AG04450 (cell line): ENCODE data around the gene RNH1. TPM values are rescaled to one million over a fixed set of nuclear protein-coding genes. Genes with fewer than 3 reads are reported as not detected.

Experiments used
- CTCF ChIA-PET: fragments of 300-600, 350-600 bp; formaldehyde crosslinking; extraction: SDS; loops from one replicate; lab custom pipeline; 2022; ENCODE audit warnings: antibody characterized with exemption, inconsistent platforms; lab: Charles Lee
- POLR2A ChIA-PET: fragments of 350-600 bp; formaldehyde crosslinking; extraction: SDS; loops from one replicate; lab custom pipeline; 2021; ENCODE audit warnings: antibody characterized with exemption, inconsistent platforms; lab: Yijun Ruan, JAX
- DNase-seq: peaks from one replicate; pipeline ENCODE4 v3.0.0-alpha.2; 2011; ENCODE audit warnings: low read depth, low spot score
- H3K27ac ChIP-seq: one replicate; pipeline ENCODE4 v1.5.1; 2012; ENCODE audit warnings: low read depth, low read length, control low read depth
- H3K27me3 ChIP-seq: one replicate; pipeline ENCODE4 v1.6.0; 2012; ENCODE audit warnings: low read length; ENCODE audit not compliant: control insufficient read depth, insufficient read depth
- H3K4me3 ChIP-seq: 2 replicates; pipeline ENCODE4 v1.5.1; 2011; ENCODE audit warnings: mild to moderate bottlenecking, low read depth, low read length, control low read depth
- H3K9me3 ChIP-seq: 2 replicates; pipeline ENCODE4 v1.5.1; 2012; ENCODE audit warnings: low read length; ENCODE audit not compliant: control insufficient read depth, insufficient read depth
- polyA minus RNA-seq: library from RNA; depleted of rRNA, polyadenylated mRNA; stranded (reverse); fragments of >200 nt; gene quantifications from 2 replicates; pipeline ENCODE4 v1.2.3, GENCODE V29; 2011; rRNA and poly(A)+ RNA removed
- polyA plus RNA-seq: library from polyadenylated mRNA; depleted of rRNA; stranded (reverse); fragments of >200 nt; gene quantifications from 2 replicates; pipeline ENCODE4 v1.2.3, GENCODE V29; 2011; rRNA removed
- TF ChIP-seq, protein P1 (sequence below): IDR thresholded peaks from 2 replicates; pipeline ENCODE4 v1.5.1; 2011; ENCODE audit warnings: low read depth, low read length, control low read depth, inconsistent platforms

Gene RNH1
- 98.6 and 168 TPM in 2 replicates for polyA plus RNA-seq
- polyA minus RNA-seq: 54.2 and 75.4 TPM in 2 replicates

- POLR2A ChIA-PET: interaction anchor here (0.7 to 1.6 kb wide), 5 partner anchors 15 to 90 kb away, joined by 3 to 10 read pairs (median 6); partner anchors contain the start of gene PHRF1
- Histone ChIP-seq H3K9me3 (no peaks in the 10 kb centered on the region; the same call in 1 of the 2 replicates), H3K4me3 (peak within 1 kb of the TSS; percentile 95), H3K27ac (peak within 1 kb of the TSS; percentile 99), H3K27me3 (no peaks in the 10 kb centered on the region)
- TF ChIP-seq, protein P1, sequence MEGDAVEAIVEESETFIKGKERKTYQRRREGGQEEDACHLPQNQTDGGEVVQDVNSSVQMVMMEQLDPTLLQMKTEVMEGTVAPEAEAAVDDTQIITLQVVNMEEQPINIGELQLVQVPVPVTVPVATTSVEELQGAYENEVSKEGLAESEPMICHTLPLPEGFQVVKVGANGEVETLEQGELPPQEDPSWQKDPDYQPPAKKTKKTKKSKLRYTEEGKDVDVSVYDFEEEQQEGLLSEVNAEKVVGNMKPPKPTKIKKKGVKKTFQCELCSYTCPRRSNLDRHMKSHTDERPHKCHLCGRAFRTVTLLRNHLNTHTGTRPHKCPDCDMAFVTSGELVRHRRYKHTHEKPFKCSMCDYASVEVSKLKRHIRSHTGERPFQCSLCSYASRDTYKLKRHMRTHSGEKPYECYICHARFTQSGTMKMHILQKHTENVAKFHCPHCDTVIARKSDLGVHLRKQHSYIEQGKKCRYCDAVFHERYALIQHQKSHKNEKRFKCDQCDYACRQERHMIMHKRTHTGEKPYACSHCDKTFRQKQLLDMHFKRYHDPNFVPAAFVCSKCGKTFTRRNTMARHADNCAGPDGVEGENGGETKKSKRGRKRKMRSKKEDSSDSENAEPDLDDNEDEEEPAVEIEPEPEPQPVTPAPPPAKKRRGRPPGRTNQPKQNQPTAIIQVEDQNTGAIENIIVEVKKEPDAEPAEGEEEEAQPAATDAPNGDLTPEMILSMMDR: no peak
- CTCF ChIA-PET: interaction anchor here (3.6 kb wide), 1 partner anchor 11 kb away, joined by 33 read pairs; no protein-coding TSS in a partner anchor
- DNase-seq: peak; percentile 87
Measured at GRCh38 chr11:506995-507726, at the start of gene RNH1. Gene RNH1, minus strand, starts transcription at chr11:507242. Its CDS starts 5,080 bp downstream, at chr11:502162.

- H3K9me3 ChIP-seq: peaks cover 3% of the 10 kb centered on the region; the same call in 1 of the 2 replicates
- DNase-seq: no peak
- no peak overlapping the region for H3K27ac ChIP-seq
- no peak overlapping the region for H3K4me3 ChIP-seq
- ChIA-PET POLR2A (interaction anchor here (1.0 to 1.3 kb wide), 2 partner anchors 12 to 20 kb away, joined by 3 to 4 read pairs; partner anchors contain the start of gene PHRF1), CTCF (interaction anchor here (1.5 to 2.2 kb wide), 3 partner anchors 11 to 171 kb away, joined by 5 to 8 read pairs (median 7); no protein-coding TSS in a partner anchor)
- H3K27me3 ChIP-seq: peaks cover 45% of the 10 kb centered on the region
- TF ChIP-seq, protein P1: no peak
Measured at GRCh38 chr11:555780-556661, 49.0 kb upstream of the RNH1 start.

DNA sequence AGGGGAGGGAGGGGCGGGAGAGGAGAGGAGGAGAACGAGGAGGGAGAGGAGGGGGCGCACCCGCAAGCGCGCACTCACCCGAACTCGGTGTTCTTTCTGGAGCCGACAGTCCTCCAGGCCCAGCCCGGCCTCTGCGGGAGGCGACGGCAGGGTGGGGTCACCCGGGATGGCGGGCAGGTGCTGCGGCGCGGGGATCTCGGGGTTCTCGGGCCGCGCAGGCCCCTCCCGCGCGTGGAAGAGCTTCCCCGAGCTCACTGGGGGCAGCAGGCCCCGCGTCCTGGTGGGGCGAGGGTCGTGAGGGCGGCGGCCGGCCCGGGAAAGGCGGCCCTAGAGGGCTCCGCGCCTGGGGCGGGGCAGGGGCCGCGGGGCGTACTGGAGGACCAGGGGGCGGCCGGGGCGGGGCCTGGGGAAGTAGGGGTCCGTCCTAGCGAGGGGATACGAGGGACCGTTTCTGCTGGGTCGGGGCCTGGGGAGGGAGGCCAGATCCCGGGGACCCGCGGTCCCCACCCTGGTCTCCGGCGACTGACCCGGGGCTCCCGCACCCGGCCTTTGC is 48.3 kb upstream of the RNH1 start:
- Histone ChIP-seq H3K27ac (no peak overlapping the region), H3K27me3 (peaks cover 45% of the 10 kb centered on the region), H3K9me3 (peaks cover 3% of the 10 kb centered on the region; the same call in 1 of the 2 replicates), H3K4me3 (no peak overlapping the region)
- TF ChIP-seq, protein P1: no peak
- ChIA-PET POLR2A (interaction anchor here (1.0 kb wide), 1 partner anchor 12 kb away, joined by 3 read pairs; no protein-coding TSS in a partner anchor), CTCF (interaction anchor here (0.8 to 2.2 kb wide), 5 partner anchors 10 to 229 kb away, joined by 3 to 8 read pairs (median 6); no protein-coding TSS in a partner anchor)
- no peak for DNase-seq

DNA sequence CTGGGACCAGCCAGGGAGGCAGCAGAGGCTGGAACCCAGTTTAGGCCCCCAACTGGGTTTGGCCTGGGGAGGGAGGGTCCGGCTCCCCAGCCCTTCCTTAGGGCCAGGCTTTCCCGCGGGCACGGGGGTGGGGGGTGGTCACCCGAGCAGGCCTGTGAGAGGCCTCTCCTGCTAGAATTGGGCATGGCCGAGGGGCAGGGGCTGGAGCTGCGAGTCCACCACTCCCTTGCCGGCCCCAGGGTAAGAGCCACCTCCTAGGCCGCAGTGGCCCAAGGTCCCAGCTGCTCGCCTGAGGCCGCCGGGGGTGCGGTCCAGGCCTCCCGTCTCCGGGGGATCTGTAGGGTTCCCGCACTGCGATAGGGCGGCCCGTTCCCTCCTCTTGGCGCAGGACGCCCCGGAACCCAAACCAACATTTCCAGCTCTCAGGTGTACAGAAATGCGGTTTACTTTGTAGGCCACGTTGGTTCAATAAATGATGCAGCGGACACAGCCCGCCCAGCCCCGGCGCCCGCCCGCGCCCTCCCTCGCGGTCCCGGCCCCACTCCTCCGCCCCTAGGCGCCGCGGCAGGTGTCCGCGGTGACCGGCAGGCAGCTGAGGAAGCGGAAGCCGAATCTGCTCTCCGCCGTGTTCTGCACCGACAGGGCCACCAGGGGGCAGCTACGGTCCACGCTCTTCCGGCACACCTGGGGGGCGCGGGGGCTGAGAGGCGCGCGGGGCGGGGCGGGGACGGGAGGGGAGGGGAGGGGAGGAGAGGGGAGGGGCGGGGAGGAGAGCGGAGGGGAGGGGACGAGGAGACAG is 47.6 kb upstream of the RNH1 start:
- peaks cover 3% of the 10 kb centered on the region; the same call in 1 of the 2 replicates for H3K9me3 ChIP-seq
- H3K27me3 ChIP-seq: peaks cover 45% of the 10 kb centered on the region
- no peak overlapping the region for H3K27ac ChIP-seq
- DNase-seq: no peak
- POLR2A ChIA-PET: no interaction called here
- no peak overlapping the region for H3K4me3 ChIP-seq
- TF ChIP-seq, protein P1: peak; percentile 51
- CTCF ChIA-PET: interaction anchor here (0.7 to 2.2 kb wide), 6 partner anchors 9 to 229 kb away, joined by 3 to 8 read pairs (median 6); no protein-coding TSS in a partner anchor
